ENCODE measurements around the gene DDC.

The DDC gene

GRCh38 chr7:50456371-50457123 lies 108.7 kb downstream of the DDC start:
- DNase-seq (ENCODE audit: low read depth): no peak

- no peak for DNase-seq (ENCODE audit: low read depth)
Measured at GRCh38 chr7:50455658-50456057, 109.5 kb downstream of the DDC start.

GRCh38 chr7:50454968-50455367 lies 110.2 kb downstream of the DDC start:
- no peak for DNase-seq (ENCODE audit: low read depth)

- no peak for DNase-seq (ENCODE audit: low read depth)
Measured at GRCh38 chr7:50450590-50451032, 114.6 kb downstream of the DDC start.

GRCh38 chr7:50449881-50450589 lies 115.2 kb downstream of the DDC start, which contains the start of gene FIGNL1:
Gene FIGNL1, minus strand, starts transcription at chr7:50450350. Its CDS starts 3,063 bp downstream, at chr7:50447287.
- peak; percentile 51 for DNase-seq (ENCODE audit: low read depth)

GRCh38 chr7:50449501-50449880 lies 115.7 kb downstream of the DDC start:
- DNase-seq (ENCODE audit: low read depth): no peak

GRCh38 chr7:50448823-50449222 lies 116.4 kb downstream of the DDC start:
- DNase-seq (ENCODE audit: low read depth): no peak

- DNase-seq (ENCODE audit: low read depth): peak; percentile 13
Measured at GRCh38 chr7:50446542-50446960, 118.7 kb downstream of the DDC start.

- DNase-seq (ENCODE audit: low read depth): peak; percentile 10
Measured at GRCh38 chr7:50436133-50436806, 128.9 kb downstream of the DDC start.

GRCh38 chr7:50431722-50432305 lies 133.4 kb downstream of the DDC start:
- DNase-seq (ENCODE audit: low read depth): no peak

GRCh38 chr7:50431316-50431715 lies 133.9 kb downstream of the DDC start:
- no peak for DNase-seq (ENCODE audit: low read depth)

- DNase-seq (ENCODE audit: low read depth): no peak
Measured at GRCh38 chr7:50428911-50429310, 136.3 kb downstream of the DDC start.

- DNase-seq (ENCODE audit: low read depth): no peak
Measured at GRCh38 chr7:50427518-50427917, 137.7 kb downstream of the DDC start.

- no peak for DNase-seq (ENCODE audit: low read depth)
Measured at GRCh38 chr7:50426280-50427045, 138.7 kb downstream of the DDC start.

GRCh38 chr7:50425318-50425717 lies 139.9 kb downstream of the DDC start:
- no peak for DNase-seq (ENCODE audit: low read depth)

GRCh38 chr7:50423860-50424259 lies 141.3 kb downstream of the DDC start:
- DNase-seq (ENCODE audit: low read depth): no peak

GRCh38 chr7:50422858-50423257 lies 142.3 kb downstream of the DDC start:
- DNase-seq (ENCODE audit: low read depth): no peak

GRCh38 chr7:50421043-50421442 lies 144.2 kb downstream of the DDC start:
- DNase-seq (ENCODE audit: low read depth): no peak

- no peak for DNase-seq (ENCODE audit: low read depth)
Measured at GRCh38 chr7:50418526-50419290, 146.5 kb downstream of the DDC start.

GRCh38 chr7:50418086-50418515 lies 147.1 kb downstream of the DDC start:
- DNase-seq (ENCODE audit: low read depth): peak; percentile 66

Data from fibroblast of the conjunctiva (primary cell).